Measurements from ENCODE around the gene C17orf75.

C17orf75 gene

DNA sequence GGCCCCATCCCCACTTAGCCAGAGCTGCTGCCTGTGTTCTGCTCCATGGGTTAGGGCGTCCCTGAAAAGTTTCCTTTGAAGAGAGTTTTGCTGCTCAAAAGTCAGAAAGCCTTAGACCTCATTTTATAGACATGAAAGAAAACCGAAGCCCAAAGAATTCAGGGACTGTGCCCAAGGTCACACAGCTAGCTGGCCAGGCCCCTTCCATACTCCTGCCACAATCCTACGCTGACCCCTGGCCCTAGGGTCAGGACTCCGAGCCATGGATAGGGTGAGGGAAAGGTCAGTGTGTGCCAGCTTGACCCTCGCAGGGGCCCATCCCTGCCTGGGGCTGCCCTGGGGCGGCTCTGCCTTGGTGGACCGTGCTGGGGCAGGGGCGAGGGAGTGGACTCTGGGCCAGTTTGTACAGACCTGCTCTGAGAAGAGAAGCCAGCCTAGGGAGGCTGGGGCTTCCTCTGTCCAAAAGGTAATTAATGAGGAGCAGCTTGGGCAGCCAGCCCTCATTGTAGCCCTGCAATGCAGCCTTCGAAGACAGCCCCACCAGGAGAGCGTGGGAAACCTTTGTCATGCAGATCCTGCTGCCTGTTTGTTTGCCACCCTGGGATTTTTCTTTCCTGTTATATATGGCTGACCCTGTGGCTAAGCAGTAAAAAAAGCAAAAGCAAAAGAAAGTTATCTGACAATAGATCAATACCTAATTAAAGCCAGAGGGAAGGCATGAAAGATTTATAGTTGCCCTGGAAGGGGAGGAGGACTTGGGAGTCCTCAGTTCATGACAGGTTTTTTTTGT lies 38.9 kb downstream of the C17orf75 start:
- no peak for DNase-seq

DNA sequence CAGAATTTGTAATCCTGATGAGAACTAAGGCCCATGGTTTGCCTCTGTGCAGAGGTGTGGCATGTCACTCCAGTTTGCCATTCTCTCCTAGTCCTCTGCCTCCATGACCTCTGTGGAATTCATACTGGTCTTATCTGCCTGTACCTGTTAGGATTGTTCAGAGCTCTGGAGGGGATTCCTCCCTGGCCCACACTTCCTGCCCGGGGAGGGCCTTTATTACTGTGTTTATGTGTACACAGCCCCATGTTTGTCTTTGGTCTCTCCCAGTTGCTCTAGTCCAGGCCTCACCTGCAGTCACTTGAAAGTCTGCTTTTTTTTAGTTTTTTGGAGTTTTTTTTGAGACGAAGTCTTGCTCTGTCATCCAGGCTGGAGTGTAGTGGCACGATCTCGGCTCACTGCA lies 39.9 kb downstream of the C17orf75 start:
- DNase-seq = no peak

DNA sequence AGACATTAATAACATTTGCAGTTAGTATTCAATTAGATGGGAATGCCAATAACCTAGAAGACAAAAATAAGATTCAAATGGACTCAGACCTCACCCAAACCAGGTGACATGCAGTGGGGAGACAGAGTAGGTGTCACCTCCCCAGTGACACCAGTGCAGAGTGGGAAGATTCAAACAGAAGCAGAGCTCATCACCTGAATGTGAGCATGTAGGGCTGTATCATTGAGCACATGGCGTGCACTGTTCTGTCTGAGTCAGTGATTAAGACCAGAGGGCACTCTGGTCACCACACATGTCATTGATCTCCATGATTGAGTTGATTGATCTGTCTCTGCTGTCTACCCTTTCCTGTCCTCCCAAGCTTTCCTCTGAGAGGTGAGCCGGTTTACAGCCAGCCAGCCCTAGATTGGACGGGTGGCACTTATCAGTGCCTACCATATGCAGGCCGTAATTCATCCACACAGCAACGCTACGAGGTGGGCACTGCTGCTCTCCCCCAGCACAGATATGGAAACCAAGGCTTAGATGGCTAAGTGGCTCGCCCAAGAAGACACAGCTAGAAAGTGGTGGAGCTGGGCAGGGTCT lies 42.3 kb downstream of the C17orf75 start:
- DNase-seq = no peak

DNA sequence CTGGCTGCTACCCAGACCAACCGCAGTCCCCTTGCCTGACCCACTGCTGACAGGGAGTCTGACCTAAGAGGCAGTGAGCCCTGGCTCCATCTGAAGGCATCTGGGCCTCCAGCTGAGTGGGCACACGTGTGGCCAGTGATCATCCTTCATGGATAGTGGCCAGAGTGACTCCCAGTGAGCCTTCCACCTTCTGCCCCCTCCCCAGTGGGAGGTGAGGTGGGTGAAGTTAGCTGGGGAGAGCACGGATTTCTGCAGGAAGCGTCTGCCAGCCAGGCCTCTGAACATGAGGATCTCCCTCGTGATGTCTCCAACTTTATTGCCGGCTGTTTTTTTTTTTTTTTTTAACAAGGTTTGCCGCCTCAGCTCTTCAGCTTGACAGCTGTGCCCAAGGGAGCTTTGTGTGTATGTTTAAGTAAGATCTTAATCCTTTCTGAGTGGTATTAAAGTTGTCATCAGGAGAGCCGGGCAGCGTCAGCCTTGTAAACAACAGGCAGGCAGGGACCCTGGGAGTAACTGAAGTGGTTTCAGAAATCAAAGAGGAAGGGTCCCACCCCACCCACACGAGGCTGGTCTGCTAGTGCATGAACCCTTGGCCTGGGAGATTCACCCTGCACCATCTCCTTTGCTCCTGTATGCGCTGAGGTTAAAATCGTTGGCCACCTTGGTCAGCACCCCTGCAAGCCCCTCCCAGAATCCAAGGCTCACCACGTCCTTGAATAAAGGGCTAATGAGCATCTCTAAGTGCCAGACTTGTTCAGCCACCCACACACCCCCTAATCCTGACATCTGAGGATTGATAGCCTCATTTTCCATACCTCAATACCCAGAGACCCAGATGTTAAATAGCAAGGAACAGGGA lies 43.0 kb downstream of the C17orf75 start:
- no peak for DNase-seq

- DNase-seq = no peak
These were observed 43.7 kb downstream of the C17orf75 start for GRCh38 chr17:32298298-32298697.

DNA sequence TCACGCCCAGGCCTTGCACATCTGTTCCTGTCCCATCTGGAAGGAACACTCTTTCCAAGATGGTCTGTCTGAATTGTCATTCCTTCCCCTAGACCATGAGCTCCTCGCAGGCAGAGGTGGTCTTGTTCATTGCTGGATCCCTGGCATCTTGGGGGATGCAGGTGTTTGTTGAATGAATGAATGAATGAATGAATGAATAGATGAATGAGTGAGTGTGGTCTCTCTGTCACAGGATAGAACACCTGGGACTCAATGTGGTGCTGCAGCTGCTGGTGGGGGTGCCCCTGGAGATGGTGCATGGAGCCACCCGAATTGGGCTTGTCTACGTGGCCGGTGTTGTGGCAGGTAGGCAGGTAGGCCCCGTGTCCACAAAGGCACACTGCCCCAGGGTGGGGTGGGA lies 44.1 kb downstream of the C17orf75 start:
- DNase-seq = no peak

DNA sequence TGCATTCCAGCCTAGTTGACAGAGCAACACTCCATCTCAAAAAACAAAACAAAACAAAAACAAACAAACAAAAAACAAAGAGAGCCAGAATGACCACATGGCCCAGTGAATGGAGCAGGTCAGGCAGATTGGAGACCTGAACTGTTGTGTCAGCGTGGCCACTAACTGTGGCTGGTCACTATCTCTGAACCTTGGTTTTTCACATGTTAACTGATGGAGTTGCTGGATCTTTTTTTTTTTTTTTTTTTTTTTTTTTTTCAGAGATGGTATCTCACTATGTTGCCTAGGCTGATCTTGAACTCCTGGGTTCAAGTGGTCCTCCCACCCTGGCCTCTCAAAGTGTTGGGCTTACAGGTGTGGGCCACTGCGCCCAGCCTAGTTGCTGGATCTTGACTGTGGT lies 44.5 kb downstream of the C17orf75 start:
- DNase-seq = no peak

- no peak for DNase-seq
These were observed 49.9 kb downstream of the C17orf75 start for GRCh38 chr17:32292094-32292493.

DNA sequence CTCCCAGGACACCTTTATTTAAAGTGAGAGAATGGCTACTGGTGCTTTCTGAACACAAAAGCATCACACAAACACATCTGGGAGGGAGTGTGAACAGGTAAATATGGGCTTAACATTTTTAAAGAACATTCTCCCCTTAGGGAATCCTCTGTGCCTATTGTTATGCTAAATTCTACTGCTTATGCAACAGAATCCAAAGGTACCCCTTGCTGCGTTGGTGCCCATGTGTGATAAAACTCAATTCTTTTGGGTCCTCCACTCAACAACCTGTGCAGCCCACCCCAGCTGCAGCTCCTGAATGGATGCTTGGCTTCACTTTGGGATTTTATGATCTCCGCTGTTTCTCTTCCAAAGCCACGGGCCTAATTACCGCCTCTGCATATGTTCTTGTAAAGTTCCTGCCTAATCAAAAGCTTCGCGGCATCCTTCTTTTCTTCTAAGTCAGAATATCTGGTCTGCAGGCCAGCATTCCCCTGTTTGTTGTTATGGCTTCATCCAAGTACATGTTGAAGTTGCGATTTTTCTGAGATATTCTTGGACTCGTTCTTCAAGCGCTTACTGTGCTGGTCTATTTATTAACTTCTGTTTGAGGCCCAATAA lies 52.4 kb downstream of the C17orf75 start:
- no peak for DNase-seq

GRCh38 chr17:32288615-32289014 lies 53.4 kb downstream of the C17orf75 start:
- no peak for DNase-seq

DNA sequence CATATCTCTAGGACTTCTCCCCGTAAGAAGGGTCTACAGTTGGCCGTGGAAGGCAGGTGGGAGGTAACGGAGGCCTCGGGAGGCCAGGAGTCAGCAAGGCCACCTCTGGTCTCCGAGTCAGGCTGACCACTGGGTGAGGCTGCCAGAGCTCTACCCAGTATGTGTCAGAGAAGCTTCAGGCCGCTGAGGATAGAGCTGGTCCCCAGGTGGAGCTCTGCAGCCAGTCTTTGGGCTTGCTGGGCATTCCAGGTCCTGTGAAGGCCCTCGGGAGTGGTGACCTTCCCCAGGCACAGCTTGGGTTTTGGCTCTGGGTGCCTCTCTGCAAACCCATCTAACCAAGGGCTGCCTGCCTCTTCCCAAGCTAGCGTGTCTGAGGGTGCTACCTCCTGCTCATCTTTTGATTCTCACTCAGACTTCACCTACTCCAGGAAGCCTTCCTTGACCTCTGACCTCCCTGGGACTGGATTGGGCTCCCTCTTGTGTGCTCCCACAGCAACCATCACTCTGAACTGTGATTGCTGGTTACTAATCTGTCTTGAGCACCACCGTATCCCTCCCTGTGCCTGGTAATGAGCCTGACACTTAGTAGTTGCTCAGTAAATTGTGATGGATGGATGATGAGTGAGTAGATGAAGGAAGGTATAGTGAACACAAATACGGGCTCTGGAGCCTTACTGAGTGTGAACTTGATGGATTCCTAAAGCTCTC lies 54.0 kb downstream of the C17orf75 start:
- no peak for DNase-seq

- DNase-seq = no peak
These were observed 55.5 kb downstream of the C17orf75 start for GRCh38 chr17:32286518-32286900.

DNA sequence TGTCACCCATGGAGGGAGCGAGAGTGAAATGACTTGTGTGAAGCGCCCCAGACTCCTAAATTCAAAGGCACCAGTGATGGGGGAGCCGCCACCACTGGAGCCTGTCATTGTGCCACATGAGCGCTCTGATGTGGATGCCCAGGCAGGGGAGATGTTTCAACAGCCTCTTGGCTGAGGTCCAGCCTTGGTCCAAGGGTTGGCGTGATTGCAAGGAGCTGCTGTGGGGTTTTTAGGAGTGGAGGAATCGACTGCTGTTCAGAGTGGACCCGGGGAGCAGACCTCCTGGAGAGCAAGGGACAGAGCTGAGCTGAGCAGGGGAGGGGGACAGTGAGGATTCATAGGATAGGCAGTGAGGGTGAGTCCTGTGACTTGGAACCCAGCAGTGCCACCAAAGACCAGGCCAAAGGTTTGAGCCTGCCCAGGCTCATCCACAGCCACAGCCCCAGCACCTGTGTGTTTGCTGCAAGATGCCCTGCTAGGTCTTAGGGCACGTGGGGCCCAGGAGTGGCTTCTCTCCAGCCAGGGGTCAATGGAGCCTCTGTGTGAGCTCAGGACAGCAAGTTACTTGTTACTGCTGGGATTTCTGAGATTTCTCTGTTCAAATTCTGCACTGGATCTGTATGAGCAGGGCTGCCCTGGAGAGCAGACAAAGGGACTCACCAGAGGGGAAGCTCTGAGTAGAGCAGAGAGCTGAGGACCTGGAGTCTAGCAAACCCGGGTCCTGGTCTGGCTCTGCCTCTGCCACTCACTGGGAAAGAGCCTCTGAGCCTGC lies 56.0 kb downstream of the C17orf75 start:
- DNase-seq = no peak

GRCh38 chr17:32285306-32285705 lies 56.7 kb downstream of the C17orf75 start:
- DNase-seq = no peak

- no peak for DNase-seq
These were observed 58.2 kb downstream of the C17orf75 start for GRCh38 chr17:32283745-32284201.

DNA sequence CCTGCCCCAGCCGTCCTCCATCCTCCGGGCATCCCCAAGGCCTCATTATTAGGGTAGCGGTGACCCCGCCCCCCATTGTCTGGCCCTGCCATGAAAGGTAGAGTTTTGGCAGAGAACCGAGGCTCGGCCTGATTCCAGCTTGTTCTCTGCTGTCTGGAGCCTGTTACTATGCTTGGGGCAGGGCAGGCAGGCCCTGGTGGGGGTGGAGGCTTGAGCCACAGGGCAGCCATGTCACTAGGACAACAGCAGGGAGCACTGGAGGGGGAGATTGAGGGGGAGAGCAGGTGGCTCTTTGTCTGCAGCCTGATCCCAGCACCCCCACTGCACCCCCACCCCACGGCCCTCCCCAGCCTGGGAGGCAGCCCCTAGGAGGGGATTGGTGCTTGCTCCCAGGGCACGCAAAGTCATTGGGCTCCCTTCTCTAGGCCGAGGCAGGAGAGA lies 60.9 kb downstream of the C17orf75 start:
- no peak for DNase-seq

DNA sequence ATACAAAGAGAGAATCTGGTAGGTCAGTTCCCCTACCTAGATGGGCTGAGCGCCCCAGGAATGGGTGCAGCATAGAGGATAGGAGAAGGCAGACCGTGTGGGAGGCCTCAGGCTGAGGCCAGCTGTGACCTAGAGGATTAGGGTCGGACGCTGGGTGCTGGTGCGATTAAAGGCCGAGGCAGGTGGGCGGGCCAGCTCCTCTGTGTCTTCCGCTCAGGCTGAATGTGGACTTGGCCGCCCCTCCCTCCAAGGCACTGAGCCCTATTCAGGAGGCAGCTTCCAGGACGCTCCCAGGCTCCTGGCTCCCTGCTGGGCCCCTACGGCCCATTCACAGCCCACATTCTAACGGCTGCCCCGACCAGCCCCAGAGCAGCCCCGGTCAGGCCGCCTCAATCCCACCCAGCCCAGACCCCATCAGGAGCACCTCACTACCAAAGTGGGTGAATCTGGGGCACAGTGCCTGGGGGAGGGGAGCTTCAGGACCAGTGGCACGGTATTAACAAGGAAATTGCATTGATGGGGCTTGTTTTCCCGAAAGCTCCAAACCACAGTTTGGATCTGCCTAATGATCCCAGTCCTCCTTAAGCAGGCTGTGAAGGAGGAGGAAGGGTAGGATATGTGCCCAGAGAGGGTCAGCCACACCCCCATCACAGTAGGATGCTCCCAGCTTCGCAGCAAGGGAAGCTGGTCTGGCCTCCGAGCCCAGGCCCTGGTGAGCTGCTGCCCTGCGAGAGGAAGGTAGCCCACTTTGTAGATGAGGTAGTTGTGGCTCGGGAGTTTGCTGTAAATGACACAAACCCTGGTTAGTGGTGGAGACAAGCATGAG lies 61.9 kb downstream of the C17orf75 start:
- DNase-seq = no peak

GRCh38 chr17:32278815-32279214 lies 63.2 kb downstream of the C17orf75 start:
- DNase-seq = no peak

All from SW 1271 (cell line).